Measurements from ENCODE around the gene HHATL. TPM values are rescaled to one million over a fixed set of nuclear protein-coding genes. Genes with fewer than 3 reads are reported as not detected.

The HHATL gene, protein sequence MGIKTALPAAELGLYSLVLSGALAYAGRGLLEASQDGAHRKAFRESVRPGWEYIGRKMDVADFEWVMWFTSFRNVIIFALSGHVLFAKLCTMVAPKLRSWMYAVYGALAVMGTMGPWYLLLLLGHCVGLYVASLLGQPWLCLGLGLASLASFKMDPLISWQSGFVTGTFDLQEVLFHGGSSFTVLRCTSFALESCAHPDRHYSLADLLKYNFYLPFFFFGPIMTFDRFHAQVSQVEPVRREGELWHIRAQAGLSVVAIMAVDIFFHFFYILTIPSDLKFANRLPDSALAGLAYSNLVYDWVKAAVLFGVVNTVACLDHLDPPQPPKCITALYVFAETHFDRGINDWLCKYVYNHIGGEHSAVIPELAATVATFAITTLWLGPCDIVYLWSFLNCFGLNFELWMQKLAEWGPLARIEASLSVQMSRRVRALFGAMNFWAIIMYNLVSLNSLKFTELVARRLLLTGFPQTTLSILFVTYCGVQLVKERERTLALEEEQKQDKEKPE
- not detected in 2 replicates for total RNA-seq

DNA sequence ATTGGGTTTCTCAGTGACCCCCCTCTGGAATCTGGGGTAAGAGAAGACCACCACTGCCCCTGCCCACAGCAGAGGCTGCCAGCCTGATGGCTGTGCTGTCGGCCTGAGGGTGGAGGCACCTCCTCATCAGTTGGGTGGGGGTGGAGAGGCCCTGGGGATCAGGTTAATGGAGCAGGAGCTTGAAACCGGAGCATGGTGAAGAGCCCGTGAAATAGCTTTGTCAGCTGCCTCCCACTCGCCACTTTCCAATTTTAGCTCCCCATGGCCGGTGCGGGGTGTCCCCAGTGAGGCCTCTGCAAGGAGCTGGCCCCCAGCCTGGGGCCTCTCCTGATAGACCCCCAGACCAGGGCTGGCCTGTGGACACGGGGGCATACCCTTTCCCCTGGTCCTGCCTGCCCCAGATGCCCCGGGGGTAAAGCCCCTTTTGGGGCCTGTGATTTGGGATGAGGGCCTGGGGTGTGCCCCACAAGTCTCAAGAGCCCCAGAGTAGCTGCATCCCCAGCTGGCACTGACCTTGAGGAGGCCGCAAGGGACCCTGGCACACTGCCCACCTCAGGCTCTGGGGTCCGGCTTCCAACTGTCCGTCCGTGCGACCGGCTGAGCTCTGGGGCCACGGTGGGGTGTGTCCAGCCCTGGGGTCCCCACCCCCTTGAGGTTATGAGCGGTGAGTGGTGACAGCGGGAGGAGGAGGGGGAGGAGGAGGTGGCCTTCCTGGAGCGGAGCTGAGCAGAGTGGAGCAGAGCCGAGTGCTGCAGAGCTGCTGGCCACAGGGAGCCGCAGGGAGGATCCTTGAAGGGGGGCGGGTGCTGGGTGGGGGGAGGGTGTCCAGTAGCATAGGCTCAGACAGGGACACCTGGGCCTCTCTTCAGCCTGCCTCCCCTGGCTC, at the start of gene HHATL:
HHATL (minus strand) TSS at position 733 of the 886 bp plus-strand sequence. CDS start 1,972 bp downstream, outside the sequence.

DNA sequence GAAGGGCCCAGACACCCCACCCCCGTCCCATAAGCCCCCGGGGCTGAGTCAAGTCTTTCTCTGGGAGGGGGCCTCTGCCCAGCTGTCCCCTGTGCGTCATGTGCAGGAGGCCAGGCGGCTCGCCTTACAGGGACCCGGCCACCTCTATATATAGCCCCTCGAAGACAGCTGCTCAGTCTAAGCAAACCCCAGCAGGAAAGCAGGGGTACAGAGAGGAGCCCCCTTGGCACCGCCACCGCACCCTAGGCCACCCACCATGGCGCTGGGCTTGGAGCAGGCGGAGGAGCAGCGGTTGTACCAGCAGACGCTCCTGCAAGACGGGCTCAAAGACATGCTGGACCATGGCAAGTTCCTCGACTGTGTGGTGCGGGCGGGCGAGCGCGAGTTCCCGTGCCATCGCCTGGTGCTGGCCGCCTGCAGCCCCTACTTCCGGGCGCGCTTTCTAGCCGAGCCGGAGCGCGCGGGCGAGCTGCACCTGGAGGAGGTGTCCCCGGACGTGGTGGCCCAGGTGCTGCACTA, 17.2 kb downstream of the HHATL start, which contains the start of gene KLHL40:
KLHL40 (plus strand) TSS at position 175 of the 519 bp plus-strand sequence; CDS start at position 257, 82 bp downstream.

DNA sequence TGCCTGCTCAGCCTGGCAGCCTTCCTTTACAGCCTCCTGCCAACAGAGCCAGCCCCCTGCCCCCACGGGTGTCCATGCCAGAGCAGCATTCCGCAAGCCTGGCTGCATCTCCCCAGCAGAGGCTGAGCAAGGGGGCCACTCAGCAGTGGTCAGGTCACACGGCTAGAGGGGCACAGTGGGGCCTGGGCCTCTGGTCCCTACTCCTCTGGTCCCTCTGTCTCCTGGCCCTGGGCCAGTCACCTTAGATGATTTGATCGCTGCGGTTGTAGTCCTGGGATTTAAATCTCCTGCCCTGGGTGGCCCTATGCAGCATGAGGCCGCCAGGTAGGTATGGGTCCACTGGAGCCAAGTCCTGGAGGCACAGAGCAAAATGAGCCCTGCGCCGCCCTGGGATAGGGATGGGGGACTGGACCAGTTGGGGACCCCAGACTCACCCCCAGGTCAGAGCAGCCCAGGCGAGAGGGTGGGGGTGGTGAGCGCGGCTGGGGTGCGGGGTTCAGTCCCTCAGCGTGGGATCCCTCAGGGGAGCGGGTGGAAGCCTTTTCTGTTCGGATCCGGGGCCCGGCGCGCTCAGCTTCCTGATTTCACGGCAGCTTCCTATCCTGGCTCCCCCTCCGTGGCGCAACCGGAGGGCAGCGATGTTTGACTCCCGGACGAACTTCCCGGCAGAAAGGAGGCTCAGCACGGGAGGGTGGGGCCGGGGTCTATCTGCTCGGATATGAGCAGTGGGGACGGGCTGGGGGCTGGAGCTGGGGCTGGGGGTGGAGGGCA, 48.9 kb downstream of the HHATL start, which contains the start of gene ZBTB47:
ZBTB47 (plus strand) TSS at position 138 of the 771 bp plus-strand sequence. CDS start 4,659 bp downstream, outside the sequence.

Other genes starting within 250 kb of the HHATL start
- gene VIPR1, start 200.2 kb downstream of the HHATL start, total RNA-seq: not detected in 2 replicates
- gene SEC22C, start 120.8 kb downstream of the HHATL start, total RNA-seq: 85.4 and 110 TPM in 2 replicates
- gene SS18L2, start 111.9 kb downstream of the HHATL start, total RNA-seq: 26.3 and 34.5 TPM in 2 replicates
- 15.4 and 18.5 TPM in 2 replicates for gene NKTR, start 102.1 kb downstream of the HHATL start, total RNA-seq
- gene ZBTB47, start 49.1 kb downstream of the HHATL start, total RNA-seq: 11.6 and 11.7 TPM in 2 replicates
- gene KLHL40, start 17.3 kb downstream of the HHATL start, total RNA-seq: not detected in 2 replicates
- gene CCDC13, start 70.5 kb upstream of the HHATL start, total RNA-seq: not detected in 2 replicates
- 121 and 136 TPM in 2 replicates for gene HIGD1A, start 101.7 kb upstream of the HHATL start, total RNA-seq
- 0.59 and 0.67 TPM in 2 replicates for gene ACKR2, start 106.6 kb upstream of the HHATL start, total RNA-seq
- gene CYP8B1, start 173.1 kb upstream of the HHATL start, total RNA-seq: not detected in 2 replicates
- gene ZNF662, start 203.3 kb upstream of the HHATL start, total RNA-seq: 1.00 and 1.1 TPM in 2 replicates

All from mammary microvascular endothelial cell (primary cell).